C4-2B (cell line): ENCODE results near the gene FBXO7.

Source experiments
- CTCF ChIP-seq: fragments of 450-650 bp; conservative IDR thresholded peaks from 2 replicates; pipeline ENCODE4 v1.5.1; 2017; ENCODE audit warnings: mild to moderate bottlenecking
- ZFX ChIP-seq: fragments of 450-650 bp; IDR thresholded peaks from 2 replicates; pipeline ENCODE4 v1.6.1; 2017

- TF ChIP-seq CTCF: no peak
- TF ChIP-seq ZFX: no peak
Observed at GRCh38 chr22:32426881-32427280, 47.7 kb upstream of the FBXO7 start.
